Tibial artery (tissue), 4 donors: Measurements from ENCODE around the gene DLG1.

Source experiments
- DNase-seq, 2 donors: peaks; one replicate each; pipeline ENCODE4 v3.0.0-alpha.2; 2019
- H3K27ac ChIP-seq, 2 donors: fragments of 200-600 bp; sonication (generic) in 1 of 2; 1 replicate in 1 of 2; 2 replicates in 1 of 2; pipeline ENCODE4 v1.5.1; 2018 to 2019; ENCODE audit warnings: mild to moderate bottlenecking in 1 of 2
- H3K27me3 ChIP-seq, 2 donors: fragments of 200-600 bp; sonication (generic) in 1 of 2; one replicate each; pipeline versions ENCODE4 v1.5.1 to v1.6.0; 2016 to 2019
- H3K36me3 ChIP-seq, 3 donors: fragments of 200-600 bp; sonication (generic) in 2 of 3; one replicate each; pipeline ENCODE4 v1.5.1; 2016 to 2019; ENCODE audit warnings: mild to moderate bottlenecking in 2 of 3
- H3K4me1 ChIP-seq, 4 donors: fragments of 200-600 bp; sonication (generic) in 2 of 4; 1 replicate in 3 of 4; 2 replicates in 1 of 4; pipeline ENCODE4 v1.5.1; 2016 to 2019
- H3K4me3 ChIP-seq, 2 donors: fragments of 200-600 bp; sonication (generic) in 1 of 2; 1 replicate in 1 of 2; 2 replicates in 1 of 2; pipeline ENCODE4 v1.5.1; 2018 to 2019; ENCODE audit warnings: mild to moderate bottlenecking in 2 of 2
- H3K9me3 ChIP-seq, 3 donors: fragments of 200-600 bp; sonication (generic) in 1 of 3; one replicate each; pipeline ENCODE4 v1.5.1; 2016 to 2019
- CTCF ChIP-seq, 2 experiments: fragments of 200-600 bp in 1 of 2; fragments of 450-650 bp in 1 of 2; IDR thresholded peaks; one replicate each; pipeline ENCODE4 v1.5.1; 2017 to 2019; ENCODE audit warnings: antibody characterized with exemption in 2 of 2, mild to moderate bottlenecking in 1 of 2, moderate library complexity in 1 of 2
- intact Hi-C: fragments of 100-400 bp; cut with DNase I; formaldehyde crosslinking; loops from one replicate; pipeline ENCODE4 v1.15.0; 2023; ENCODE audit warnings: low total_unique reads

DLG1 gene

GRCh38 chr3:197298341-197298944, at the start of gene DLG1:
Gene DLG1 (minus strand): TSS chr3:197298612. CDS start chr3:197297204, 1,408 bp downstream.
- DNase-seq, result peak; percentile 82 to 92
- Histone ChIP-seq H3K4me1 (peaks cover 0 to 27% (median 7%) of the 10 kb centered on the region in 4 donors), H3K27ac (peak within 1 kb of the TSS; percentile 88 to 92), H3K4me3 (peak within 1 kb of the TSS; percentile 84 to 97), H3K36me3 (no peaks in the 10 kb centered on the region), H3K9me3 (no peaks in the 10 kb centered on the region), H3K27me3 (no peaks in the 10 kb centered on the region)
- intact Hi-C loops, result no loop called here
- no peak for TF ChIP-seq CTCF (IDR thresholded peaks at IDR 0.05)

- peaks cover 0 to 10% (median 2%) of the 10 kb centered on the region in 4 donors for H3K4me1 ChIP-seq
- DNase-seq, result no peak
- TF ChIP-seq CTCF (IDR thresholded peaks at IDR 0.05), result no peak
- H3K36me3 ChIP-seq, result no peaks in the 10 kb centered on the region
- no peak overlapping the region for H3K4me3 ChIP-seq
- H3K27me3 ChIP-seq, result no peaks in the 10 kb centered on the region
- H3K9me3 ChIP-seq, result no peaks in the 10 kb centered on the region
- H3K27ac ChIP-seq, result no peak overlapping the region
- intact Hi-C loops, result no loop called here
These were observed 49.6 kb upstream of the DLG1 start for GRCh38 chr3:197348014-197348413.

DNA sequence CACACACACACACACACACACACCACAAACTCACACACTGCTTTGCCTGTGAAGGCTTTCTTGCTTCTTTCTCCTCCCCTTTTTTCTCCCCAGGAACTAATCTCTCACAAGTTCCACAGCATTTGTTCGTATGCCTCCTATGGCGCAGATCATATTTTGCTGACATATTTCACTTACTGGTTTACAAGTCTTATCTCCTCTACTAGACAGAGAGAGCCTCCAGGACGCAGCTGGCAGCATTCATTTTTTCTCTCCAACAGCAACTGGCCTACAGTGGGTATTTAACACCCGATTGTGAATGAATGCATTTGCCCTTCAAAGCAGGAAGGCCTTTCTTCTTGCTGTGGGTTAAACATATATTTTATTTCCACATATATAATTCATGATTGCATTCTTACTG, 47.0 kb upstream of the DLG1 start:
- TF ChIP-seq CTCF (IDR thresholded peaks at IDR 0.05), result no peak

DNA sequence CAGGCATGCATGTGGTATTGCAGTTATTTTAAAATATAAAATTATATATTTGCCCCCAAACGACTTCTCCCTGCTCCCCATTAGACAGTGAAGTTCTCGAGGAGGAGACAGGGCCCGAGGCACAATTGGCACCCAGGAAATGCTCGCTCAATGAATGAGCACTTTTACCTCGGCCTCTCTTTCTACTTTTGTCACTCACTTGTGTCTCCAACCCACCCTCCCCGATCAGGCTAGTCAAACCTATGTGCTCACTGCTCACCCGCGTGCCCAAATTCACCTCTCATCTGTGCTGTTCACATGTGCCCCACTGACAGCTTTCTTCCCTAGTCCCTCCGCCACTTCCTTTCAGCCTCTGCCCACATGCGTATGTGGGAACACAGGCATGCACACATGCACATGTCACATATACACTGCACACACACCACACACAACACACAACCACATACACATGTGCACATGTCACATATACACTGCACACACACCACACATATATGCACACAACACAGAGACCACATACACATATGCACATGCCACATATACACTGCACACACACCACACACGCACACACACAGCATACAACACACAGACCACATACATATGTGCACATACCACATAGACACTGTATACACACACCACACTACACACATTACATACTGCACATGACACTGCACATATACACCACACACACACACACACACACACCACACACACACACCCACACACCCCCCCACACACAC, 46.3 kb upstream of the DLG1 start:
- Histone ChIP-seq H3K9me3 (no peaks in the 10 kb centered on the region), H3K4me1 (no peaks in the 10 kb centered on the region), H3K27me3 (no peaks in the 10 kb centered on the region), H3K27ac (no peak overlapping the region), H3K36me3 (no peaks in the 10 kb centered on the region), H3K4me3 (no peak overlapping the region)
- peak in 1 of 2 donors; percentile 24 for DNase-seq
- intact Hi-C loops, result no loop called here
- TF ChIP-seq CTCF (IDR thresholded peaks at IDR 0.05), result no peak

More for the DNA sequence above, 47.0 kb upstream of the DLG1 start:
- Histone ChIP-seq H3K27ac (no peak overlapping the region), H3K4me3 (no peak overlapping the region), H3K27me3 (no peaks in the 10 kb centered on the region), H3K9me3 (no peaks in the 10 kb centered on the region), H3K4me1 (no peaks in the 10 kb centered on the region), H3K36me3 (no peaks in the 10 kb centered on the region)
- intact Hi-C loops, result no loop called here
- no peak for DNase-seq

- no peaks in the 10 kb centered on the region for H3K27me3 ChIP-seq
- intact Hi-C loops, result no loop called here
- no peaks in the 10 kb centered on the region for H3K4me1 ChIP-seq
- H3K36me3 ChIP-seq, result no peaks in the 10 kb centered on the region
- no peak for TF ChIP-seq CTCF (IDR thresholded peaks at IDR 0.05)
- no peaks in the 10 kb centered on the region for H3K9me3 ChIP-seq
- no peak overlapping the region for H3K4me3 ChIP-seq
- peak in 1 of 2 donors; percentile 19 for DNase-seq
- no peak overlapping the region for H3K27ac ChIP-seq
These were observed 45.4 kb upstream of the DLG1 start for GRCh38 chr3:197343656-197344408.
